WERI-Rb-1 (cell line): ENCODE data around the gene CAMSAP1.

Experiments
- DNase-seq: peaks from one replicate; pipeline ENCODE4 v3.0.0-alpha.2; 2020
- H3K27ac ChIP-seq: fragments of 250-450 bp; sonication (Bioruptor Pico); 2 replicates; pipeline ENCODE4 v1.5.1; 2020; ENCODE audit warnings: mild to moderate bottlenecking, moderate library complexity
- H3K27me3 ChIP-seq: fragments of 250-450 bp; sonication (Bioruptor Pico); 2 replicates; pipeline ENCODE4 v1.5.1; 2021; ENCODE audit warnings: mild to moderate bottlenecking, low read depth, moderate library complexity; ENCODE audit not compliant: insufficient read depth, severe bottlenecking
- H3K36me3 ChIP-seq: fragments of 250-450 bp; sonication (Bioruptor Pico); 2 replicates; pipeline ENCODE4 v1.5.1; 2020; ENCODE audit warnings: mild to moderate bottlenecking, moderate library complexity
- H3K4me3 ChIP-seq: 2 replicates; pipeline ENCODE4 v1.5.1; 2011; ENCODE audit warnings: low read depth, mild to moderate bottlenecking, control low read depth, low read length
- H3K9me3 ChIP-seq: fragments of 250-450 bp; sonication (Bioruptor Pico); 2 replicates; pipeline ENCODE4 v1.5.1; 2021; ENCODE audit warnings: mild to moderate bottlenecking, moderate library complexity; ENCODE audit not compliant: severe bottlenecking
- CTCF ChIP-seq: IDR thresholded peaks from 2 replicates; pipeline ENCODE4 v1.5.1; 2011; ENCODE audit warnings: low read depth, mild to moderate bottlenecking, control low read depth, inconsistent platforms, low read length

The CAMSAP1 gene

GRCh38 chr9:135886147-135886981, 21.0 kb downstream of the CAMSAP1 start:
- no peaks in the 10 kb centered on the region for H3K9me3 ChIP-seq
- H3K36me3 ChIP-seq: peaks cover 33% of the 10 kb centered on the region
- H3K27me3 ChIP-seq: no peaks in the 10 kb centered on the region
- TF ChIP-seq CTCF: no peak
- H3K4me3 ChIP-seq: no peak overlapping the region
- DNase-seq: no peak
- H3K27ac ChIP-seq: peak overlapping the region; percentile 69

GRCh38 chr9:135885100-135885853, 22.1 kb downstream of the CAMSAP1 start:
- no peak for DNase-seq
- no peaks in the 10 kb centered on the region for H3K27me3 ChIP-seq
- no peak for TF ChIP-seq CTCF
- no peak overlapping the region for H3K27ac ChIP-seq
- peaks cover 40% of the 10 kb centered on the region for H3K36me3 ChIP-seq
- no peak overlapping the region for H3K4me3 ChIP-seq
- no peaks in the 10 kb centered on the region for H3K9me3 ChIP-seq

- Histone ChIP-seq H3K36me3 (peaks cover 40% of the 10 kb centered on the region), H3K27me3 (no peaks in the 10 kb centered on the region), H3K4me3 (no peak overlapping the region), H3K27ac (no peak overlapping the region), H3K9me3 (no peaks in the 10 kb centered on the region)
- no peak for DNase-seq
- TF ChIP-seq CTCF: no peak
These were observed 22.9 kb downstream of the CAMSAP1 start for GRCh38 chr9:135884328-135885035.

- no peak for DNase-seq
- H3K4me3 ChIP-seq: no peak overlapping the region
- no peak for TF ChIP-seq CTCF
These were observed 23.8 kb downstream of the CAMSAP1 start for GRCh38 chr9:135883410-135884089.

GRCh38 chr9:135882011-135882410, 25.3 kb downstream of the CAMSAP1 start:
- no peak overlapping the region for H3K27ac ChIP-seq
- no peak overlapping the region for H3K4me3 ChIP-seq
- peaks cover 41% of the 10 kb centered on the region for H3K36me3 ChIP-seq
- H3K9me3 ChIP-seq: no peaks in the 10 kb centered on the region
- no peaks in the 10 kb centered on the region for H3K27me3 ChIP-seq
- DNase-seq: no peak
- no peak for TF ChIP-seq CTCF

More at GRCh38 chr9:135883410-135884089, 23.8 kb downstream of the CAMSAP1 start:
- no peaks in the 10 kb centered on the region for H3K9me3 ChIP-seq
- no peaks in the 10 kb centered on the region for H3K27me3 ChIP-seq
- no peak overlapping the region for H3K27ac ChIP-seq
- peaks cover 44% of the 10 kb centered on the region for H3K36me3 ChIP-seq
